Esophagus squamous epithelium (tissue), 5 donors: ENCODE results near the gene RRAGD. TPM values are rescaled to one million over a fixed set of nuclear protein-coding genes. Genes with fewer than 3 reads are reported as not detected.

Experiments used
- DNase-seq: peaks from one replicate; lab custom pipeline; 2025; lab: John Stamatoyannopoulos, UW
- H3K27ac ChIP-seq, 4 donors: fragments of 200-600 bp; sonication (generic); one replicate each; pipeline ENCODE4 v1.5.1; 2016 to 2019; ENCODE audit warnings: mild to moderate bottlenecking in 1 of 4
- H3K27me3 ChIP-seq, 4 donors: fragments of 200-600 bp; sonication (generic); 1 replicate in 3 of 4; 2 replicates in 1 of 4; pipeline versions ENCODE4 v1.5.1 to v1.6.0; 2017 to 2021; ENCODE audit warnings: antibody characterized with exemption in 1 of 4
- H3K36me3 ChIP-seq, 3 donors: fragments of 200-600 bp; sonication (generic); one replicate each; pipeline ENCODE4 v1.5.1; 2016 to 2019
- H3K4me1 ChIP-seq, 3 donors: fragments of 200-600 bp; sonication (generic); one replicate each; pipeline ENCODE4 v1.5.1; 2017 to 2019
- H3K4me3 ChIP-seq, 4 donors: fragments of 200-600 bp; sonication (generic); 1 replicate in 3 of 4; 2 replicates in 1 of 4; pipeline ENCODE4 v1.5.1; 2016 to 2019; ENCODE audit warnings: mild to moderate bottlenecking in 2 of 4, moderate library complexity in 1 of 4
- H3K9me3 ChIP-seq, 3 donors: fragments of 200-600 bp; sonication (generic); one replicate each; pipeline ENCODE4 v1.5.1; 2016 to 2019
- CTCF ChIP-seq, 6 experiments: fragments of 450-650 bp in 4 of 6; fragments of 200-600 bp in 2 of 6; sonication (generic) in 2 of 6; IDR thresholded peaks; one replicate each; pipeline ENCODE4 v1.5.1; 2016 to 2019; ENCODE audit warnings: antibody characterized with exemption in 6 of 6, mild to moderate bottlenecking in 4 of 6, moderate library complexity in 4 of 6
- POLR2A ChIP-seq, 4 donors: fragments of 450-650 bp; IDR thresholded peaks; one replicate each; pipeline ENCODE4 v1.6.1; 2017; ENCODE audit warnings: antibody characterized with exemption in 4 of 4, mild to moderate bottlenecking in 4 of 4, moderate library complexity in 3 of 4
- WGBS, 2 donors: methylation state at CpG; one replicate each; pipeline ENCODE4 v1.1.5; 2018; 5-methylcytosine and 5-hydroxymethylcytosine counted together
- intact Hi-C: fragments of 100-400 bp; cut with DNase I; formaldehyde crosslinking; loops from one replicate; pipeline ENCODE4 v1.15.0; 2022
- total RNA-seq, 4 donors: library from RNA; depleted of rRNA; stranded (reverse); fragments of >200 nt; gene quantifications; one replicate each; pipeline ENCODE4 v1.1.0, GENCODE V29; 2016
- donor health status: DM: yes; HTN: yes; CAD: no.

RRAGD gene
- total RNA-seq, 4 donors from 2014 or later = 21.1 to 67.1 (median 33.9) TPM

- TF ChIP-seq CTCF (IDR thresholded peaks at IDR 0.05) (no peak), POLR2A (IDR thresholded peaks at IDR 0.05) (no peak)
- H3K4me1 ChIP-seq = peaks cover 11 to 32% (median 26%) of the 10 kb centered on the region in 3 donors
- no peak for DNase-seq
- H3K36me3 ChIP-seq = peaks cover 0 to 9% (median 0%) of the 10 kb centered on the region in 3 donors
- H3K27ac ChIP-seq = no peak overlapping the region
- intact Hi-C loops = no loop called here
- H3K9me3 ChIP-seq = no peaks in the 10 kb centered on the region
- WGBS, 2 donors = 88 to 94% methylated on average over 7 of the region's 7 CpGs
- no peak overlapping the region for H3K4me3 ChIP-seq
- no peaks in the 10 kb centered on the region for H3K27me3 ChIP-seq
Observed at GRCh38 chr6:89314692-89315091, 97.4 kb downstream of the RRAGD start.

Other genes with a start within 250 kb of the RRAGD start
- 1 to 10 TPM in 1 of 4 donors, not detected in 3; 1.5 TPM for gene GABRR1, start 194.9 kb downstream of the RRAGD start, total RNA-seq
- under 1 TPM in 1 of 4 donors, not detected in 3; 0.19 TPM for gene GABRR2, start 97.0 kb downstream of the RRAGD start, total RNA-seq
- gene UBE2J1, start 59.6 kb downstream of the RRAGD start, total RNA-seq = 10 to 100 TPM; 27.2 to 37.3 (median 29.9) TPM
- gene ANKRD6, start 20.9 kb upstream of the RRAGD start, total RNA-seq = 10 to 100 TPM in 1 of 4 donors, 1 to 10 TPM in 3; 5.8 to 12.0 (median 7.3) TPM
- gene LYRM2, start 226.5 kb upstream of the RRAGD start, total RNA-seq = 10 to 100 TPM in 3 of 4 donors, 1 to 10 TPM in 1; 4.6 to 16.6 (median 15.1) TPM